Endothelial cell of umbilical vein (primary cell): Measurements from ENCODE around the gene PLXNB1. TPM values are rescaled to one million over a fixed set of nuclear protein-coding genes. Genes with fewer than 3 reads are reported as not detected.

Experiments
- BruUV-seq: library from RNA; stranded (reverse); fragments of 400-500 nt; replicated peaks from 2 replicates; lab custom pipeline; 2021; lab: Mats Ljungman, UMichigan
- CTCF ChIA-PET: fragments of 300-600, 350-600 bp; sonication (Branson Sonifier 250); formaldehyde crosslinking; loops from one replicate; lab custom pipeline; 2021; ENCODE audit warnings: antibody characterized with exemption, inconsistent platforms; lab: Charles Lee
- POLR2A ChIA-PET: fragments of 300-600, 350-600 bp; sonication (Branson Sonifier 250); formaldehyde crosslinking; loops from one replicate; lab custom pipeline; 2021; ENCODE audit warnings: antibody characterized with exemption, inconsistent platforms; lab: Charles Lee
- DNase-seq: peaks from one replicate; pipeline ENCODE4 v3.0.0-alpha.2; 2011; ENCODE audit warnings: low read depth, low spot score
- FAIRE-seq: peaks from 2 replicates; lab custom pipeline; 2011; peaks lifted over from hg19 to GRCh38; lab: Jason Lieb, UNC
- H2AFZ ChIP-seq: 2 replicates; pipeline ENCODE4 v1.6.0; 2012; ENCODE audit warnings: low read depth, low read length, control low read depth, inconsistent platforms
- H3K27ac ChIP-seq: 2 replicates; pipeline ENCODE4 v1.5.1; 2011; ENCODE audit warnings: low read depth, mild to moderate bottlenecking, control low read depth, low read length, moderate library complexity; ENCODE audit not compliant: insufficient read depth
- H3K27me3 ChIP-seq, 2 experiments: 2 replicates each; pipeline versions ENCODE4 v1.6.0 to v1.6.1; 2011; ENCODE audit warnings: low read length in 2 of 2, mixed read lengths in 1 of 2; ENCODE audit not compliant: control insufficient read depth in 2 of 2, insufficient read depth in 2 of 2
- H3K36me3 ChIP-seq, 2 experiments: 2 replicates in 1 of 2; 3 replicates in 1 of 2; pipeline ENCODE4 v1.5.1; 2011; ENCODE audit warnings: low read length in 2 of 2, mild to moderate bottlenecking in 1 of 2, moderate library complexity in 1 of 2; ENCODE audit not compliant: control insufficient read depth in 2 of 2, insufficient read depth in 2 of 2; ENCODE audit errors: extremely low read depth in 1 of 2
- H3K4me1 ChIP-seq: 3 replicates; pipeline ENCODE4 v1.5.1; 2011; ENCODE audit warnings: mild to moderate bottlenecking, low read length; ENCODE audit not compliant: control insufficient read depth, insufficient read depth; ENCODE audit errors: extremely low read depth
- H3K4me2 ChIP-seq: 2 replicates; pipeline ENCODE4 v1.6.1; 2011; ENCODE audit warnings: low read length, control low read depth, mixed read lengths; ENCODE audit not compliant: insufficient read depth
- H3K4me3 ChIP-seq, 3 experiments: fragments of 200-600 bp in 1 of 3; sonication (generic), shearing (Covaris generic) in 1 of 3; replicated peaks in 1 of 3; 2 replicates each; pipeline ENCODE4 v1.5.1; 2011 to 2016; ENCODE audit warnings: control low read depth in 3 of 3, low read length in 3 of 3, mild to moderate bottlenecking in 2 of 3, inconsistent platforms in 1 of 3, low read depth in 1 of 3, moderate library complexity in 1 of 3; ENCODE audit not compliant: insufficient read depth in 1 of 3
- H3K79me2 ChIP-seq: 2 replicates; pipeline ENCODE4 v1.6.0; 2012; ENCODE audit warnings: low read length, inconsistent platforms; ENCODE audit not compliant: control insufficient read depth, insufficient read depth
- H3K9ac ChIP-seq: replicated peaks from 2 replicates; pipeline ENCODE3; 2011; ENCODE audit warnings: low read length, control low read depth; ENCODE audit not compliant: insufficient read depth; ENCODE audit errors: extremely low read depth
- H3K9me1 ChIP-seq: replicated peaks from 3 replicates; pipeline ENCODE4 v1.6.0; 2011; ENCODE audit warnings: mild to moderate bottlenecking, low read length; ENCODE audit not compliant: control insufficient read depth, insufficient read depth; ENCODE audit errors: extremely low read depth
- H3K9me3 ChIP-seq: replicated peaks from 2 replicates; pipeline ENCODE4 v1.5.1; 2012; ENCODE audit warnings: low read length, inconsistent platforms; ENCODE audit not compliant: control insufficient read depth, insufficient read depth
- H4K20me1 ChIP-seq: replicated peaks from 2 replicates; pipeline ENCODE3; 2011; ENCODE audit warnings: mild to moderate bottlenecking, low read length; ENCODE audit not compliant: control insufficient read depth, insufficient read depth; ENCODE audit errors: extremely low read depth
- EZH2 ChIP-seq: IDR thresholded peaks from 2 replicates; pipeline ENCODE4 v1.6.1; 2012; ENCODE audit warnings: borderline replicate concordance, low read depth, mild to moderate bottlenecking, moderate library complexity, low read length, inconsistent platforms; ENCODE audit not compliant: severe bottlenecking
- FOS ChIP-seq: IDR thresholded peaks from 2 replicates; pipeline ENCODE4 v1.6.1; 2011; ENCODE audit warnings: mild to moderate bottlenecking, low read length, moderate library complexity, borderline replicate concordance; ENCODE audit not compliant: insufficient read depth
- GATA2 ChIP-seq: IDR thresholded peaks from 2 replicates; pipeline ENCODE4 v1.7.0; 2011; ENCODE audit warnings: low read depth, mild to moderate bottlenecking, moderate library complexity, mixed read lengths, low read length; ENCODE audit not compliant: insufficient read length, insufficient read depth
- JUN ChIP-seq: IDR thresholded peaks from 2 replicates; pipeline ENCODE4 v1.6.1; 2011; ENCODE audit warnings: borderline replicate concordance, low read depth; ENCODE audit not compliant: insufficient read length, insufficient read depth
- MAX ChIP-seq: IDR thresholded peaks from 2 replicates; pipeline ENCODE4 v1.6.1; 2011; ENCODE audit not compliant: insufficient read depth, insufficient read length
- MYC ChIP-seq: IDR thresholded peaks from one replicate; pipeline ENCODE4 v1.6.1; 2011; ENCODE audit warnings: mild to moderate bottlenecking, low read depth, low read length
- POLR2A ChIP-seq: IDR thresholded peaks from 2 replicates; pipeline ENCODE4 v1.6.1; 2012; ENCODE audit warnings: low read depth, mild to moderate bottlenecking, control low read depth, low read length
- POLR2AphosphoS5 ChIP-seq: IDR thresholded peaks from 2 replicates; pipeline ENCODE4 v1.6.1; 2012; ENCODE audit warnings: low read depth, mild to moderate bottlenecking, control low read depth, low read length, moderate library complexity; ENCODE audit not compliant: insufficient read depth
- dilution Hi-C: fragments of 300-500 bp; cut with MboI; formaldehyde crosslinking; loops from one replicate; pipeline ENCODE4 v1.15.0; 2019; ENCODE audit warnings: low sequenced_read_pairs; ENCODE audit not compliant: extremely low pct_ligation_motif_present
- intact Hi-C: fragments of 100-400 bp; cut with micrococcal nuclease; formaldehyde crosslinking; loops from one replicate; pipeline ENCODE4 v1.10.0; 2022
- polyA plus RNA-seq, 4 experiments: library from polyadenylated mRNA; depleted of rRNA in 3 of 4; stranded (reverse) in 3 of 4; unstranded in 1 of 4; fragments of >200 nt; gene quantifications; 2 replicates each; pipeline versions ENCODE4 v1.2.1 to v1.2.3, GENCODE V29; 2011 to 2012; ENCODE audit warnings: missing spikeins in 1 of 4
- total RNA-seq: library from RNA; stranded (reverse); gene quantifications from 2 replicates; pipeline ENCODE4 v1.2.3, GENCODE V29; 2021
- TF ChIP-seq, protein P1 (sequence below), 2 donors: IDR thresholded peaks; 1 replicate in 1 of 2; 2 replicates in 1 of 2; pipeline ENCODE4 v1.5.1; 2011; ENCODE audit warnings: low read length in 2 of 2, mild to moderate bottlenecking in 2 of 2, moderate library complexity in 2 of 2, control low read depth in 1 of 2, inconsistent platforms in 1 of 2, low read depth in 1 of 2; ENCODE audit not compliant: insufficient read depth in 1 of 2; ENCODE audit errors: extremely low read depth in 1 of 2

Gene PLXNB1
- total and polyA plus RNA-seq, 2 donors (not counting 3 experiments of a cell fraction or from before 2014, with no cell fraction given): 43.1 to 45.2 TPM

DNA sequence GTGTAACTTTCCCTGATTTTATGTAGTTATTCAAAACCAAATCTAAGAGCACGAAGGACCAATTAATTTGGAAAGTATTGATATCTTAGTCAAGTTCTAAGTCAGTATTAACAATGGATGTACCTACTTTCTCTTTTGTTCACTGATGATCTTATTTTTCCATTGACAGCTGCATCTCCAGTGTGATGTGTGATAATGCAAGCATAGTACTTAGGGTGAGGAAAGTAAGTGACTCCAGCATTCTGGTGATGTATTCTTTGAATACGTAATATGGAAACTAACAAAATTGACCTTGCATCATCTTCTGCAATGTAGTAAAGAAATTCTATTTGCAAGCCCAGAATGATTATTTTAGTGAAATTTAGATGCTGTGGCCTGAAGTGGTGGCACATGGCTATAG, 35.5 kb downstream of the PLXNB1 start:
- no peak for TF ChIP-seq GATA2
- no peak for TF ChIP-seq MYC
- TF ChIP-seq JUN: no peak
- no peak for TF ChIP-seq EZH2
- TF ChIP-seq, protein P1, sequence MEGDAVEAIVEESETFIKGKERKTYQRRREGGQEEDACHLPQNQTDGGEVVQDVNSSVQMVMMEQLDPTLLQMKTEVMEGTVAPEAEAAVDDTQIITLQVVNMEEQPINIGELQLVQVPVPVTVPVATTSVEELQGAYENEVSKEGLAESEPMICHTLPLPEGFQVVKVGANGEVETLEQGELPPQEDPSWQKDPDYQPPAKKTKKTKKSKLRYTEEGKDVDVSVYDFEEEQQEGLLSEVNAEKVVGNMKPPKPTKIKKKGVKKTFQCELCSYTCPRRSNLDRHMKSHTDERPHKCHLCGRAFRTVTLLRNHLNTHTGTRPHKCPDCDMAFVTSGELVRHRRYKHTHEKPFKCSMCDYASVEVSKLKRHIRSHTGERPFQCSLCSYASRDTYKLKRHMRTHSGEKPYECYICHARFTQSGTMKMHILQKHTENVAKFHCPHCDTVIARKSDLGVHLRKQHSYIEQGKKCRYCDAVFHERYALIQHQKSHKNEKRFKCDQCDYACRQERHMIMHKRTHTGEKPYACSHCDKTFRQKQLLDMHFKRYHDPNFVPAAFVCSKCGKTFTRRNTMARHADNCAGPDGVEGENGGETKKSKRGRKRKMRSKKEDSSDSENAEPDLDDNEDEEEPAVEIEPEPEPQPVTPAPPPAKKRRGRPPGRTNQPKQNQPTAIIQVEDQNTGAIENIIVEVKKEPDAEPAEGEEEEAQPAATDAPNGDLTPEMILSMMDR (IDR thresholded peaks at IDR 0.05; ENCODE audit: extremely low read depth in 1 of 2, insufficient read depth in 1 of 2, low read depth in 1 of 2, low read length in 2 of 2): no peak
- no peak for TF ChIP-seq POLR2AphosphoS5
- no peak for TF ChIP-seq MAX
- TF ChIP-seq POLR2A: no peak
- no peak for TF ChIP-seq FOS
- Histone ChIP-seq H3K27ac (no peak overlapping the region), H3K4me1 (no peaks in the 10 kb centered on the region), H3K4me2 (no peak overlapping the region), H3K4me3 (no peak overlapping the region), H4K20me1 (no peaks in the 10 kb centered on the region), H3K36me3 (no peaks in the 10 kb centered on the region), H3K9me3 (no peaks in the 10 kb centered on the region), H3K9me1 (no peaks in the 10 kb centered on the region), H2AFZ (no peak overlapping the region), H3K27me3 (peaks cover 10 to 18% of the 10 kb centered on the region in 2 experiments), H3K9ac (no peak overlapping the region), H3K79me2 (no peaks in the 10 kb centered on the region)
- ChIA-PET POLR2A (no interaction called here), CTCF (interaction anchor here (3.4 kb wide), 1 partner anchor 42 kb away, joined by 25 read pairs; no protein-coding TSS in a partner anchor)
- FAIRE-seq (no peak), DNase-seq (no peak)
- dilution Hi-C loops: no loop called here
- intact Hi-C loops: no loop called here
- no TSS peak for BruUV-seq
